ENCODE measurements around the gene HDHD3. TPM values are rescaled to one million over a fixed set of nuclear protein-coding genes. Genes with fewer than 3 reads are reported as not detected.

HDHD3 gene
- total RNA-seq, result 10 to 100 TPM; 13.5 to 13.8 TPM

- ChIA-PET CTCF (interaction anchor here (1.4 kb wide), 1 partner anchor 102 kb away, joined by 3 read pairs; the partner anchor contains the start of genes CDC26 and PRPF4), POLR2A (interaction anchor here (0.5 to 1.4 kb wide), 7 partner anchors 26 to 224 kb away, joined by 3 to 10 read pairs (median 6); partner anchors contain the start of genes BSPRY, C9orf43, CDC26 and POLE3)
Measured at GRCh38 chr9:113376634-113377567, at the start of gene HDHD3. HDHD3 (minus strand) TSS chr9:113376986; CDS start chr9:113374354, 2,632 bp downstream.

GRCh38 chr9:113425072-113425471 lies 48.3 kb upstream of the HDHD3 start:
- POLR2A ChIA-PET, result interaction anchor here (1.0 kb wide), 1 partner anchor 15 kb away, joined by 3 read pairs; the partner anchor contains the start of genes C9orf43 and POLE3

GRCh38 chr9:113421726-113422125 lies 44.9 kb upstream of the HDHD3 start:
- CTCF ChIA-PET, result no interaction called here
- POLR2A ChIA-PET, result no interaction called here

More at GRCh38 chr9:113425072-113425471, 48.3 kb upstream of the HDHD3 start:
- CTCF ChIA-PET, result no interaction called here

- POLR2A ChIA-PET, result no interaction called here
- CTCF ChIA-PET, result no interaction called here
Measured at GRCh38 chr9:113417370-113417769, 40.6 kb upstream of the HDHD3 start.

- POLR2A ChIA-PET, result interaction anchor here (0.6 kb wide), 1 partner anchor 244 kb away, joined by 3 read pairs; no protein-coding TSS in a partner anchor
Measured at GRCh38 chr9:113416149-113416721, 39.4 kb upstream of the HDHD3 start.

GRCh38 chr9:113410207-113410864 lies 33.5 kb upstream of the HDHD3 start, which contains the start of the genes C9orf43 and POLE3:
C9orf43 (plus strand) TSS chr9:113410747; CDS start chr9:113413494, 2,747 bp downstream.
POLE3 (minus strand) TSS chr9:113410675; CDS start chr9:113410293, 382 bp downstream.
- POLR2A ChIA-PET, result interaction anchor here (0.7 to 2.0 kb wide), 8 partner anchors 9 to 245 kb away, joined by 3 to 14 read pairs (median 4); partner anchors contain the start of genes ALAD, CDC26, HDHD3 and PRPF4
- CTCF ChIA-PET, result interaction anchor here (0.6 to 2.6 kb wide), 9 partner anchors 9 to 215 kb away, joined by 3 to 18 read pairs (median 4); partner anchors contain the start of genes ALAD, CDC26, FKBP15 and PRPF4

More at GRCh38 chr9:113416149-113416721, 39.4 kb upstream of the HDHD3 start:
- CTCF ChIA-PET, result no interaction called here

- ChIA-PET CTCF (interaction anchor here (0.8 to 2.6 kb wide), 9 partner anchors 8 to 880 kb away, joined by 3 to 18 read pairs (median 4); partner anchors contain the start of genes ALAD, CDC26, FKBP15 and PRPF4), POLR2A (interaction anchor here (0.7 to 2.0 kb wide), 8 partner anchors 9 to 245 kb away, joined by 3 to 14 read pairs (median 4); partner anchors contain the start of genes ALAD, CDC26, HDHD3 and PRPF4)
Measured at GRCh38 chr9:113409883-113410206, 33.1 kb upstream of the HDHD3 start.

GRCh38 chr9:113409481-113409880 lies 32.7 kb upstream of the HDHD3 start:
- CTCF ChIA-PET, result interaction anchor here (0.8 to 2.6 kb wide), 6 partner anchors 8 to 879 kb away, joined by 3 to 18 read pairs (median 6); partner anchors contain the start of genes ALAD, CDC26 and PRPF4
- POLR2A ChIA-PET, result interaction anchor here (1.0 to 2.0 kb wide), 6 partner anchors 8 to 134 kb away, joined by 3 to 14 read pairs (median 5); partner anchors contain the start of genes ALAD, CDC26, HDHD3 and PRPF4

GRCh38 chr9:113406873-113407511 lies 30.2 kb upstream of the HDHD3 start:
- CTCF ChIA-PET, result interaction anchor here (0.8 to 1.5 kb wide), 3 partner anchors 51 to 133 kb away, joined by 3 to 4 read pairs (median 3); no protein-coding TSS in a partner anchor
- POLR2A ChIA-PET, result interaction anchor here (1.7 kb wide), 1 partner anchor 132 kb away, joined by 6 read pairs; the partner anchor contains the start of genes CDC26 and PRPF4

- ChIA-PET CTCF (interaction anchor here (0.8 to 1.5 kb wide), 4 partner anchors 15 to 132 kb away, joined by 3 to 4 read pairs (median 3); no protein-coding TSS in a partner anchor), POLR2A (interaction anchor here (1.7 kb wide), 1 partner anchor 131 kb away, joined by 6 read pairs; the partner anchor contains the start of genes CDC26 and PRPF4)
Measured at GRCh38 chr9:113406353-113406752, 29.6 kb upstream of the HDHD3 start.

GRCh38 chr9:113403646-113404045 lies 26.9 kb upstream of the HDHD3 start:
- CTCF ChIA-PET, result interaction anchor here (0.6 to 2.5 kb wide), 7 partner anchors 43 to 1101 kb away, joined by 3 to 11 read pairs (median 4); no protein-coding TSS in a partner anchor

GRCh38 chr9:113401027-113401792 lies 24.4 kb upstream of the HDHD3 start, which contains the start of gene ALAD:
ALAD (minus strand) TSS chr9:113401284; CDS start chr9:113393559, 7,725 bp downstream.
- CTCF ChIA-PET, result interaction anchor here (0.6 to 2.6 kb wide), 14 partner anchors 9 to 260 kb away, joined by 3 to 18 read pairs (median 4); partner anchors contain the start of genes C9orf43, CDC26, POLE3 and PRPF4
- POLR2A ChIA-PET, result interaction anchor here (0.7 to 1.4 kb wide), 3 partner anchors 9 to 126 kb away, joined by 3 to 8 read pairs (median 6); partner anchors contain the start of genes C9orf43, CDC26, POLE3 and PRPF4

More at GRCh38 chr9:113403646-113404045, 26.9 kb upstream of the HDHD3 start:
- POLR2A ChIA-PET, result interaction anchor here (0.7 kb wide), 1 partner anchor 193 kb away, joined by 9 read pairs; no protein-coding TSS in a partner anchor

GRCh38 chr9:113399646-113400200 lies 22.9 kb upstream of the HDHD3 start:
- ChIA-PET POLR2A (interaction anchor here (0.5 kb wide), 1 partner anchor 106 kb away, joined by 3 read pairs; no protein-coding TSS in a partner anchor), CTCF (interaction anchor here (1.0 kb wide), 1 partner anchor 60 kb away, joined by 3 read pairs; the partner anchor contains the start of gene WDR31)

GRCh38 chr9:113398796-113399195 lies 22.0 kb upstream of the HDHD3 start:
- ChIA-PET POLR2A (no interaction called here), CTCF (interaction anchor here (1.0 kb wide), 1 partner anchor 59 kb away, joined by 3 read pairs; the partner anchor contains the start of gene WDR31)

- CTCF ChIA-PET, result interaction anchor here (0.8 to 1.2 kb wide), 2 partner anchors 8 to 261 kb away, joined by 3 to 4 read pairs; no protein-coding TSS in a partner anchor
- POLR2A ChIA-PET, result no interaction called here
Measured at GRCh38 chr9:113397203-113397631, 20.4 kb upstream of the HDHD3 start.
